SU-DHL-6 (cell line): ENCODE measurements around the gene TRPM7.

ENCODE experiments used
- EZH2phosphoT487 ChIP-seq: fragments of 200-600 bp; sonication (generic), shearing (Covaris generic); conservative IDR thresholded peaks from 2 replicates; pipeline ENCODE4 v1.6.1; 2018; ENCODE audit warnings: mild to moderate bottlenecking, antibody characterized with exemption, low read length, moderate library complexity, mixed read lengths
- TF ChIP-seq, protein P1 (sequence below): fragments of 200-600 bp; sonication (generic); IDR thresholded peaks from one replicate; pipeline ENCODE4 v1.5.1; 2017; ENCODE audit warnings: antibody characterized with exemption, mild to moderate bottlenecking, low read length, moderate library complexity; ENCODE audit not compliant: insufficient read depth, poor library complexity, severe bottlenecking

DNA sequence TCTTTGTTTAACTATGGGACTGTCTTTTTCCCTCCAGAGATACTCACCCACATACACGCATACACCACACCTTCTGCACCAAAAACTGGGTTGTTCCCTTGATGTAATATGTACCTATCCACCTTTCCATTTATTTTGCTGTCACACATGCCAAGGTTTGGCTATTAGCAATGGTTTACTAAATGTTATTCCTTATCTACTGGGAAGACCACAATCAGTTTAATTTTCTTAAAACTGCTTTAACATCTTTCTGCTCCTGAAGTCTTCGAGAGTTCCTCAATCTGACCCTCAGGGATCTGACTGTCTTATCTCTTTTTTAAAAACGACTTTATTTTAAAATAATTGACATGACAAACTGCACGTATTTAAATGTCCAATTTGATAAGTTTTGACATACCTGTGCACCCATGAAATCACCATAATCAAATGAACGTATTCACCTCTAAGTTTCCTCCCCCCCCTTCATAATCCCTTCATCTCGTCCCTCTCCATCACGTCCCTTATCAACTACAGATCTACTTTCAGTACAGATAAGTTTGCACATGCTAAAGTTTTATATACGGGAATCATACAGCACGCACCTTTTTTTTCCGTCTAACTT lies 805 bp upstream of the TRPM7 start:
- TF ChIP-seq, protein P1, sequence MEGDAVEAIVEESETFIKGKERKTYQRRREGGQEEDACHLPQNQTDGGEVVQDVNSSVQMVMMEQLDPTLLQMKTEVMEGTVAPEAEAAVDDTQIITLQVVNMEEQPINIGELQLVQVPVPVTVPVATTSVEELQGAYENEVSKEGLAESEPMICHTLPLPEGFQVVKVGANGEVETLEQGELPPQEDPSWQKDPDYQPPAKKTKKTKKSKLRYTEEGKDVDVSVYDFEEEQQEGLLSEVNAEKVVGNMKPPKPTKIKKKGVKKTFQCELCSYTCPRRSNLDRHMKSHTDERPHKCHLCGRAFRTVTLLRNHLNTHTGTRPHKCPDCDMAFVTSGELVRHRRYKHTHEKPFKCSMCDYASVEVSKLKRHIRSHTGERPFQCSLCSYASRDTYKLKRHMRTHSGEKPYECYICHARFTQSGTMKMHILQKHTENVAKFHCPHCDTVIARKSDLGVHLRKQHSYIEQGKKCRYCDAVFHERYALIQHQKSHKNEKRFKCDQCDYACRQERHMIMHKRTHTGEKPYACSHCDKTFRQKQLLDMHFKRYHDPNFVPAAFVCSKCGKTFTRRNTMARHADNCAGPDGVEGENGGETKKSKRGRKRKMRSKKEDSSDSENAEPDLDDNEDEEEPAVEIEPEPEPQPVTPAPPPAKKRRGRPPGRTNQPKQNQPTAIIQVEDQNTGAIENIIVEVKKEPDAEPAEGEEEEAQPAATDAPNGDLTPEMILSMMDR = no peak
- TF ChIP-seq EZH2phosphoT487 = no peak
